ENCODE data around the gene DGKH.

DNA sequence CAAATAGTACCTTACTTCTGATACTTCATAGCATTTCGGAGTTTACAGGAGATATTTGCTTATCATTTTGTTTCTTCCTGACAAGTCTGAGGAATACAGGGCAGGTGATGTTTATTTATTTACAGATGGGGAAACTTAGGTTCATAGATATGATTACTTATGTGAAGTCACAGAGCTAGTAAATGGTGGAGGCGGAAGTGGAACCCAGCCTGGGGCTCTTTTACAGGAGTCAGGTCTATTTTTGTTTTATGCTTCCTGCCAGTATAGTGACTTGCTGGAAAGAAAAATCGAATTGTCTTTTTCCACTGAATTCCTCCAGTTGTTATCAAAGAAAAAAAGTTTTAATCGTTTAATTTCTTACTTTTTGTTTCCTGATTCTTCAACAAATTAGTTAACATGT is 66.5 kb downstream of the DGKH start:
- TF ChIP-seq POLR2A (conservative IDR thresholded peaks at IDR 0.05) (no peak), SIRT6 (IDR thresholded peaks at IDR 0.05; ENCODE audit: low read depth, low read length) (no peak), ETV1 (tag; conservative IDR thresholded peaks at IDR 0.05; ENCODE audit: low read depth) (no peak), HDAC1 (IDR thresholded peaks at IDR 0.05) (no peak)

Measured in K562 (cell line).